HEK293 (cell line): Measurements from ENCODE around the gene ANHX.

Experiments used
- CTCF ChIA-PET: fragments of 350-600 bp; formaldehyde crosslinking; extraction: SDS; loops from one replicate; lab custom pipeline; 2021; ENCODE audit warnings: antibody characterized with exemption; lab: Yijun Ruan, JAX
- POLR2A ChIA-PET: fragments of 300-600 bp; formaldehyde crosslinking; extraction: SDS; loops from one replicate; lab custom pipeline; 2020; ENCODE audit warnings: antibody characterized with exemption, inconsistent platforms; lab: Yijun Ruan, JAX
- H3K27ac ChIP-seq: fragments of 200-500 bp; sonication (Bioruptor generic); 2 replicates; pipeline ENCODE4 v1.5.1; 2014; ENCODE audit warnings: low read depth, low read length, control low read depth, inconsistent platforms; ENCODE audit errors: extremely low read depth
- H3K36me3 ChIP-seq, 2 experiments: fragments of 200-500 bp in 1 of 2; sonication (Bioruptor generic) in 1 of 2; 1 replicate in 1 of 2; 2 replicates in 1 of 2; pipeline ENCODE4 v1.5.1; 2014 to 2017; ENCODE audit warnings: inconsistent platforms in 2 of 2, low read length in 2 of 2; ENCODE audit not compliant: control insufficient read depth in 2 of 2, insufficient read depth in 1 of 2
- H3K4me1 ChIP-seq: fragments of 200-500 bp; sonication (Bioruptor generic); 2 replicates; pipeline ENCODE4 v1.5.1; 2014; ENCODE audit warnings: mild to moderate bottlenecking, low read length, inconsistent platforms; ENCODE audit not compliant: control insufficient read depth, insufficient read depth
- H3K4me3 ChIP-seq: 2 replicates; pipeline ENCODE4 v1.5.1; 2011; ENCODE audit warnings: low read depth, mild to moderate bottlenecking, control low read depth, low read length, moderate library complexity
- H3K9me3 ChIP-seq: fragments of 200-500 bp; sonication (Bioruptor generic); 2 replicates; pipeline ENCODE4 v1.5.1; 2014; ENCODE audit warnings: low read depth, low read length, inconsistent platforms; ENCODE audit not compliant: control insufficient read depth, insufficient read depth
- GLIS2 ChIP-seq: fragments of 450-650 bp; formaldehyde crosslinking; IDR thresholded peaks from 2 replicates; pipeline ENCODE4 v1.5.1; 2016; ENCODE audit warnings: missing biosample characterization, missing genetic modification characterization
- KLF16 ChIP-seq: fragments of 450-650 bp; formaldehyde crosslinking; IDR thresholded peaks from 2 replicates; pipeline ENCODE4 v1.5.1; 2017; ENCODE audit warnings: missing biosample characterization, missing genetic modification characterization
- REPIN1 ChIP-seq: fragments of 450-650 bp; formaldehyde crosslinking; IDR thresholded peaks from 2 replicates; pipeline ENCODE4 v1.5.1; 2017; ENCODE audit warnings: missing biosample characterization, missing genetic modification characterization, low read depth
- SALL2 ChIP-seq: fragments of 450-650 bp; formaldehyde crosslinking; IDR thresholded peaks from 2 replicates; pipeline ENCODE4 v1.5.0; 2017; ENCODE audit warnings: missing biosample characterization, mild to moderate bottlenecking, missing genetic modification characterization, borderline replicate concordance
- SETDB1 ChIP-seq: IDR thresholded peaks from one replicate; pipeline ENCODE4 v1.6.1; 2017; ENCODE audit warnings: mild to moderate bottlenecking, low read length, moderate library complexity, mixed read lengths; ENCODE audit not compliant: insufficient read length
- SP3 ChIP-seq: fragments of 450-650 bp; formaldehyde crosslinking; IDR thresholded peaks from 2 replicates; pipeline ENCODE4 v1.5.1; 2016; ENCODE audit warnings: missing biosample characterization, missing genetic modification characterization
- ZBTB21 ChIP-seq: fragments of 450-650 bp; formaldehyde crosslinking; IDR thresholded peaks from 2 replicates; pipeline ENCODE4 v1.5.1; 2017; ENCODE audit warnings: missing biosample characterization, missing genetic modification characterization
- ZNF514 ChIP-seq: fragments of 450-650 bp; formaldehyde crosslinking; IDR thresholded peaks from 2 replicates; pipeline ENCODE4 v1.5.1; 2016; ENCODE audit warnings: missing biosample characterization, missing genetic modification characterization
- ZNF529 ChIP-seq: fragments of 450-650 bp; formaldehyde crosslinking; IDR thresholded peaks from 2 replicates; pipeline ENCODE4 v1.5.1; 2017; ENCODE audit warnings: missing genetic modification characterization, missing biosample characterization; ENCODE audit not compliant: insufficient replicate concordance
- ZNF548 ChIP-seq: fragments of 450-650 bp; formaldehyde crosslinking; IDR thresholded peaks from 2 replicates; pipeline ENCODE4 v1.5.1; 2016; ENCODE audit warnings: missing biosample characterization, missing genetic modification characterization
- ZNF560 ChIP-seq: fragments of 450-650 bp; formaldehyde crosslinking; IDR thresholded peaks from 2 replicates; pipeline ENCODE4 v1.5.1; 2017; ENCODE audit warnings: missing biosample characterization, missing genetic modification characterization, borderline replicate concordance
- ZNF621 ChIP-seq: fragments of 450-650 bp; formaldehyde crosslinking; IDR thresholded peaks from 2 replicates; pipeline ENCODE4 v1.5.1; 2017; ENCODE audit warnings: missing biosample characterization, missing genetic modification characterization
- ZNF658 ChIP-seq: fragments of 450-650 bp; formaldehyde crosslinking; IDR thresholded peaks from 2 replicates; pipeline ENCODE4; 2016; ENCODE audit warnings: missing biosample characterization, missing genetic modification characterization
- ZNF664 ChIP-seq: fragments of 450-650 bp; formaldehyde crosslinking; IDR thresholded peaks from 2 replicates; pipeline ENCODE4 v1.5.1; 2016; ENCODE audit warnings: missing biosample characterization, missing genetic modification characterization
- ZNF670 ChIP-seq: fragments of 450-650 bp; formaldehyde crosslinking; IDR thresholded peaks from 2 replicates; pipeline ENCODE4 v1.5.1; 2016; ENCODE audit warnings: missing biosample characterization, missing genetic modification characterization, low read depth
- ZNF707 ChIP-seq: fragments of 450-650 bp; formaldehyde crosslinking; IDR thresholded peaks from 2 replicates; pipeline ENCODE4 v1.5.1; 2016; ENCODE audit warnings: missing biosample characterization, missing genetic modification characterization
- ZNF76 ChIP-seq: fragments of 450-650 bp; formaldehyde crosslinking; IDR thresholded peaks from 2 replicates; pipeline ENCODE4; 2016; ENCODE audit warnings: low read depth, missing biosample characterization, missing genetic modification characterization, borderline replicate concordance
- ZNF837 ChIP-seq: fragments of 450-650 bp; formaldehyde crosslinking; IDR thresholded peaks from 2 replicates; pipeline ENCODE4 v1.5.1; 2016; ENCODE audit warnings: missing biosample characterization, missing genetic modification characterization
- TF ChIP-seq, protein P1 (sequence below): fragments of 450-650 bp; IDR thresholded peaks from 2 replicates; pipeline ENCODE4 v1.5.1; 2018; ENCODE audit warnings: missing biosample characterization, missing genetic modification characterization
- TF ChIP-seq, protein P2 (sequence below): fragments of 450-650 bp; formaldehyde crosslinking; IDR thresholded peaks from 2 replicates; pipeline ENCODE4 v1.5.1; 2017; ENCODE audit warnings: missing biosample characterization, missing genetic modification characterization
- TF ChIP-seq, protein P3 (sequence below): fragments of 450-650 bp; formaldehyde crosslinking; IDR thresholded peaks from 2 replicates; pipeline ENCODE4 v1.5.1; 2016; ENCODE audit warnings: missing biosample characterization, missing genetic modification characterization
- TF ChIP-seq, protein P4 (sequence below): fragments of 450-650 bp; formaldehyde crosslinking; IDR thresholded peaks from 2 replicates; pipeline ENCODE4 v1.5.1; 2016; ENCODE audit warnings: missing biosample characterization, missing genetic modification characterization
- TF ChIP-seq, protein P5 (sequence below): fragments of 450-650 bp; formaldehyde crosslinking; IDR thresholded peaks from 2 replicates; pipeline ENCODE4 v1.5.1; 2017; ENCODE audit warnings: missing biosample characterization, missing genetic modification characterization

Gene ANHX

DNA sequence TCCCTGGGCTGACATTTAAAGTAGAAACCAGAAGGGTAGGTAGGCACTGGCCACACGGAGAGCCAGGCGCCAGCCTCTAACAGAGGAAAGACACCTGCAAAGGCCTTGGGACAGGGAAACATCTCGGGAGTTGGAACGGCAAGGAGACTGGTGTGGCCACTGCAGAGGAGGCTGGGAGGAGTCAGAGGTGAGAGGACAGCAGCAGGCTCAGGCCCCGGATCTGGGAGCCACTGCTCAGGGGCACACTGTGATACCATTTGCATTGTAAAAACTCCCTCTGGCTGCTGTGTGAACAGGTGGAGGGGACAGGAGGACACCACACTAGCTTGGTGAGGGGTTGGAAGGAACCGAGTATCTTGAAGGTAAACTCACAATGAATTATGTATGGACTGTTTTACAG, 2.7 kb downstream of the ANHX start:
- H3K9me3 ChIP-seq, result no peaks in the 10 kb centered on the region
- ChIA-PET POLR2A (no interaction called here), CTCF (no interaction called here)
- H3K27ac ChIP-seq, result no peak overlapping the region
- no peaks in the 10 kb centered on the region for H3K36me3 ChIP-seq
- no peak overlapping the region for H3K4me3 ChIP-seq
- no peaks in the 10 kb centered on the region for H3K4me1 ChIP-seq
- no peak for TF ChIP-seq ZNF529 (tag by site-specific recombination)
- TF ChIP-seq SP3 (tag by site-specific recombination), result no peak
- TF ChIP-seq ZNF76, result no peak
- no peak for TF ChIP-seq ZNF707 (tag by site-specific recombination)
- no peak for TF ChIP-seq ZNF560 (tag by site-specific recombination)
- TF ChIP-seq, all 188 proteins: peak for 0

DNA sequence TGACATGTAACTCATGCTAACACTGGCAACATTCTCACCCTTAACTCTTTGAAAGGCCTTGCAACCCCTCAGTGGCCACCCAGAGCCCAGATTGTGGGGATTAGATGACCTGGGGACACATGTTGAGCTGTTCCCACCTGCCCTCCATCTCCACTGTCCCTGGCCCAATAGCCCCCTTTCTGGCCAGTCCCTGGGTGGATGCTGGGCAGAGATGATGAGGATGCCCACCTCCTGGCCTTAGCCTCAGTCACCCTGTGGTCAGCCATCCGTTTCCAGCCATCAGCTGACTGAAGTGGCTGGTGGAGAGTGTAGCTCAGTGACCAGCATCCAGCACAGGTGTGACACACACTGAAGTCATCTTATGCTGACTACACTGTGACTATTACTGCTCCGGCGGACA, 4.7 kb downstream of the ANHX start:
- POLR2A ChIA-PET, result no interaction called here

More for the DNA sequence above, 4.7 kb downstream of the ANHX start:
- CTCF ChIA-PET, result interaction anchor here (0.6 kb wide), 1 partner anchor 17 kb away, joined by 9 read pairs; no protein-coding TSS in a partner anchor
- H3K4me3 ChIP-seq, result no peak overlapping the region
- H3K9me3 ChIP-seq, result no peaks in the 10 kb centered on the region
- H3K4me1 ChIP-seq, result no peaks in the 10 kb centered on the region
- no peak for TF ChIP-seq SALL2 (tag by site-specific recombination)
- no peak for TF ChIP-seq ZNF621 (tag by site-specific recombination)
- no peak for TF ChIP-seq ZNF514 (tag by site-specific recombination)
- TF ChIP-seq ZNF658 (tag by site-specific recombination), result no peak
- TF ChIP-seq, protein P1, sequence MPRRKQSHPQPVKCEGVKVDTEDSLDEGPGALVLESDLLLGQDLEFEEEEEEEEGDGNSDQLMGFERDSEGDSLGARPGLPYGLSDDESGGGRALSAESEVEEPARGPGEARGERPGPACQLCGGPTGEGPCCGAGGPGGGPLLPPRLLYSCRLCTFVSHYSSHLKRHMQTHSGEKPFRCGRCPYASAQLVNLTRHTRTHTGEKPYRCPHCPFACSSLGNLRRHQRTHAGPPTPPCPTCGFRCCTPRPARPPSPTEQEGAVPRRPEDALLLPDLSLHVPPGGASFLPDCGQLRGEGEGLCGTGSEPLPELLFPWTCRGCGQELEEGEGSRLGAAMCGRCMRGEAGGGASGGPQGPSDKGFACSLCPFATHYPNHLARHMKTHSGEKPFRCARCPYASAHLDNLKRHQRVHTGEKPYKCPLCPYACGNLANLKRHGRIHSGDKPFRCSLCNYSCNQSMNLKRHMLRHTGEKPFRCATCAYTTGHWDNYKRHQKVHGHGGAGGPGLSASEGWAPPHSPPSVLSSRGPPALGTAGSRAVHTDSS, result no peak
- no peak for TF ChIP-seq GLIS2
- no peak for TF ChIP-seq ZNF670 (tag by site-specific recombination)
- TF ChIP-seq, protein P2, sequence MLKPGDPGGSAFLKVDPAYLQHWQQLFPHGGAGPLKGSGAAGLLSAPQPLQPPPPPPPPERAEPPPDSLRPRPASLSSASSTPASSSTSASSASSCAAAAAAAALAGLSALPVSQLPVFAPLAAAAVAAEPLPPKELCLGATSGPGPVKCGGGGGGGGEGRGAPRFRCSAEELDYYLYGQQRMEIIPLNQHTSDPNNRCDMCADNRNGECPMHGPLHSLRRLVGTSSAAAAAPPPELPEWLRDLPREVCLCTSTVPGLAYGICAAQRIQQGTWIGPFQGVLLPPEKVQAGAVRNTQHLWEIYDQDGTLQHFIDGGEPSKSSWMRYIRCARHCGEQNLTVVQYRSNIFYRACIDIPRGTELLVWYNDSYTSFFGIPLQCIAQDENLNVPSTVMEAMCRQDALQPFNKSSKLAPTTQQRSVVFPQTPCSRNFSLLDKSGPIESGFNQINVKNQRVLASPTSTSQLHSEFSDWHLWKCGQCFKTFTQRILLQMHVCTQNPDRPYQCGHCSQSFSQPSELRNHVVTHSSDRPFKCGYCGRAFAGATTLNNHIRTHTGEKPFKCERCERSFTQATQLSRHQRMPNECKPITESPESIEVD, result no peak
- TF ChIP-seq, protein P3, sequence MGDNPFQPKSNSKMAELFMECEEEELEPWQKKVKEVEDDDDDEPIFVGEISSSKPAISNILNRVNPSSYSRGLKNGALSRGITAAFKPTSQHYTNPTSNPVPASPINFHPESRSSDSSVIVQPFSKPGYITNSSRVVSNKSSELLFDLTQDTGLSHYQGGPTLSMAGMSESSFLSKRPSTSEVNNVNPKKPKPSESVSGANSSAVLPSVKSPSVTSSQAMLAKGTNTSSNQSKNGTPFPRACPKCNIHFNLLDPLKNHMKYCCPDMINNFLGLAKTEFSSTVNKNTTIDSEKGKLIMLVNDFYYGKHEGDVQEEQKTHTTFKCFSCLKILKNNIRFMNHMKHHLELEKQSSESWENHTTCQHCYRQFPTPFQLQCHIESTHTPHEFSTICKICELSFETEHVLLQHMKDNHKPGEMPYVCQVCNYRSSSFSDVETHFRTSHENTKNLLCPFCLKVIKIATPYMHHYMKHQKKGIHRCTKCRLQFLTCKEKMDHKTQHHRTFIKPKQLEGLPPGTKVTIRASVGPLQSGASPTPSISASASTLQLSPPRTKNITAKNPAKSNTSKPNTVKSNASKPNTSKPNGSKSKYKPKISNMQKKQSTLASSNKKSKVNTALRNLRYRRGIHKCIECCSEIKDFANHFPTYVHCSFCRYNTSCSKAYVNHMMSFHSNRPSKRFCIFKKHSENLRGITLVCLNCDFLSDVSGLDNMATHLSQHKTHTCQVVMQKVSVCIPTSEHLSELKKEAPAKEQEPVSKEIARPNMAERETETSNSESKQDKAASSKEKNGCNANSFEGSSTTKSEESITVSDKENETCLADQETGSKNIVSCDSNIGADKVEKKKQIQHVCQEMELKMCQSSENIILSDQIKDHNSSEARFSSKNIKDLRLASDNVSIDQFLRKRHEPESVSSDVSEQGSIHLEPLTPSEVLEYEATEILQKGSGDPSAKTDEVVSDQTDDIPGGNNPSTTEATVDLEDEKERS (tag by site-specific recombination), result no peak
- TF ChIP-seq, protein P4, sequence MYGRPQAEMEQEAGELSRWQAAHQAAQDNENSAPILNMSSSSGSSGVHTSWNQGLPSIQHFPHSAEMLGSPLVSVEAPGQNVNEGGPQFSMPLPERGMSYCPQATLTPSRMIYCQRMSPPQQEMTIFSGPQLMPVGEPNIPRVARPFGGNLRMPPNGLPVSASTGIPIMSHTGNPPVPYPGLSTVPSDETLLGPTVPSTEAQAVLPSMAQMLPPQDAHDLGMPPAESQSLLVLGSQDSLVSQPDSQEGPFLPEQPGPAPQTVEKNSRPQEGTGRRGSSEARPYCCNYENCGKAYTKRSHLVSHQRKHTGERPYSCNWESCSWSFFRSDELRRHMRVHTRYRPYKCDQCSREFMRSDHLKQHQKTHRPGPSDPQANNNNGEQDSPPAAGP (tag by site-specific recombination), result no peak
- TF ChIP-seq ZBTB21 (tag by site-specific recombination), result no peak
- TF ChIP-seq, protein P5, sequence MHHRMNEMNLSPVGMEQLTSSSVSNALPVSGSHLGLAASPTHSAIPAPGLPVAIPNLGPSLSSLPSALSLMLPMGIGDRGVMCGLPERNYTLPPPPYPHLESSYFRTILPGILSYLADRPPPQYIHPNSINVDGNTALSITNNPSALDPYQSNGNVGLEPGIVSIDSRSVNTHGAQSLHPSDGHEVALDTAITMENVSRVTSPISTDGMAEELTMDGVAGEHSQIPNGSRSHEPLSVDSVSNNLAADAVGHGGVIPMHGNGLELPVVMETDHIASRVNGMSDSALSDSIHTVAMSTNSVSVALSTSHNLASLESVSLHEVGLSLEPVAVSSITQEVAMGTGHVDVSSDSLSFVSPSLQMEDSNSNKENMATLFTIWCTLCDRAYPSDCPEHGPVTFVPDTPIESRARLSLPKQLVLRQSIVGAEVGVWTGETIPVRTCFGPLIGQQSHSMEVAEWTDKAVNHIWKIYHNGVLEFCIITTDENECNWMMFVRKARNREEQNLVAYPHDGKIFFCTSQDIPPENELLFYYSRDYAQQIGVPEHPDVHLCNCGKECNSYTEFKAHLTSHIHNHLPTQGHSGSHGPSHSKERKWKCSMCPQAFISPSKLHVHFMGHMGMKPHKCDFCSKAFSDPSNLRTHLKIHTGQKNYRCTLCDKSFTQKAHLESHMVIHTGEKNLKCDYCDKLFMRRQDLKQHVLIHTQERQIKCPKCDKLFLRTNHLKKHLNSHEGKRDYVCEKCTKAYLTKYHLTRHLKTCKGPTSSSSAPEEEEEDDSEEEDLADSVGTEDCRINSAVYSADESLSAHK (tag by site-specific recombination), result no peak
- TF ChIP-seq SETDB1, result no peak
- TF ChIP-seq ZNF548, result no peak
- no peak for TF ChIP-seq KLF16 (tag by site-specific recombination)
- TF ChIP-seq REPIN1 (tag by site-specific recombination), result no peak
- no peak for TF ChIP-seq ZNF664 (tag by site-specific recombination)
- no peak for TF ChIP-seq ZNF837 (tag by site-specific recombination)
- no peaks in the 10 kb centered on the region for H3K36me3 ChIP-seq
- no peak overlapping the region for H3K27ac ChIP-seq
